Stimulated activated CD8-positive, alpha-beta memory T cell treated with anti-CD3 and anti-CD28 coated beads, Interleukin-4, amount 100 ng/mL, for 24 hours (primary cell): ENCODE data around the gene ZNF540.
"Not testable (repeated sequence)": the region's sequence is repeated elsewhere in the genome, so short reads cannot be mapped to it uniquely, and the experiment has no call there.

Source experiments
- DNase-seq: peaks from one replicate; pipeline ENCODE4 v3.0.0-alpha.2; 2020; ENCODE audit warnings: low read depth

Gene ZNF540

GRCh38 chr19:37594304-37594981 is at the start of gene ZNF540, which contains the start of gene ZNF571:
ZNF540 (plus strand) TSS chr19:37594876; CDS start chr19:37598448, 3,572 bp downstream.
ZNF571 (minus strand) TSS chr19:37594792; CDS start chr19:37586676, 8,116 bp downstream.
- peak; percentile 87 for DNase-seq

GRCh38 chr19:37551129-37551993 is 43.3 kb upstream of the ZNF540 start:
- peak; percentile 10 for DNase-seq

GRCh38 chr19:37563518-37563917 is 31.2 kb upstream of the ZNF540 start:
- no peak for DNase-seq

- no peak for DNase-seq
Measured at GRCh38 chr19:37564624-37565369, 29.9 kb upstream of the ZNF540 start.

- no peak for DNase-seq
Measured at GRCh38 chr19:37565370-37565669, 29.4 kb upstream of the ZNF540 start.

- DNase-seq: no peak
Measured at GRCh38 chr19:37572203-37572602, 22.5 kb upstream of the ZNF540 start.

- no peak for DNase-seq
Measured at GRCh38 chr19:37583340-37583739, 11.3 kb upstream of the ZNF540 start.

- no peak for DNase-seq
Measured at GRCh38 chr19:37593996-37594303, 726 bp upstream of the ZNF540 start.

- DNase-seq: peak; percentile 38
Measured at GRCh38 chr19:37594982-37595382, 306 bp downstream of the ZNF540 start.

- no peak for DNase-seq
Measured at GRCh38 chr19:37635076-37636056, 40.7 kb downstream of the ZNF540 start.

- no peak for DNase-seq
Measured at GRCh38 chr19:37654118-37654517, 59.4 kb downstream of the ZNF540 start.

GRCh38 chr19:37654629-37655300 is 60.1 kb downstream of the ZNF540 start:
- no peak for DNase-seq

GRCh38 chr19:37655301-37655688 is 60.6 kb downstream of the ZNF540 start, which contains the start of gene ZFP30:
ZFP30 (minus strand) TSS chr19:37655465; CDS start chr19:37647822, 7,643 bp downstream.
- peak; percentile 61 for DNase-seq

GRCh38 chr19:37655689-37656371 is 61.2 kb downstream of the ZNF540 start:
- DNase-seq: peak; percentile 78

- not testable (repeated sequence) for DNase-seq
Measured at GRCh38 chr19:37657157-37657556, 62.5 kb downstream of the ZNF540 start.
